IMR-90 (cell line): ENCODE data around the gene PSTK. TPM values are rescaled to one million over a fixed set of nuclear protein-coding genes. Genes with fewer than 3 reads are reported as not detected.

ENCODE experiments used
- ATAC-seq: fragments of 200-7000 bp; cut with Tn5 transposase; 2 replicates; pipeline ENCODE4 v1.9.1; 2020; ENCODE audit warnings: low read depth, mild to moderate bottlenecking, moderate library complexity
- BruUV-seq: library from RNA; stranded (reverse); fragments of 400-500 nt; replicated peaks from 2 replicates; lab custom pipeline; 2021; lab: Mats Ljungman, UMichigan
- CTCF ChIA-PET: fragments of 300-600 bp; formaldehyde crosslinking; extraction: SDS; loops from one replicate; lab custom pipeline; 2021; ENCODE audit warnings: antibody characterized with exemption; lab: Yijun Ruan, JAX
- POLR2A ChIA-PET: fragments of 300-600 bp; sonication (Branson Sonifier 250); formaldehyde crosslinking; loops from one replicate; lab custom pipeline; 2022; ENCODE audit warnings: antibody characterized with exemption; ENCODE audit not compliant: unreplicated experiment; lab: Charles Lee
- DNase-seq: peaks from one replicate; pipeline ENCODE4 v3.0.0; 2013
- H2AFZ ChIP-seq: replicated peaks from 2 replicates; pipeline ENCODE3; 2013; ENCODE audit warnings: low read length, mild to moderate bottlenecking; ENCODE audit not compliant: poor library complexity
- H2AK5ac ChIP-seq: 2 replicates; pipeline ENCODE4 v1.6.1; 2013; ENCODE audit warnings: low read depth, low read length, inconsistent platforms
- H2AK9ac ChIP-seq: replicated peaks from 2 replicates; pipeline ENCODE3; 2013; ENCODE audit warnings: mild to moderate bottlenecking, low read depth, low read length, moderate library complexity; ENCODE audit not compliant: poor library complexity
- H2BK120ac ChIP-seq: 2 replicates; pipeline ENCODE4 v1.6.1; 2013; ENCODE audit warnings: low read depth, low read length, inconsistent platforms
- H2BK15ac ChIP-seq: 3 replicates; pipeline ENCODE4 v1.6.1; 2013; ENCODE audit warnings: low read depth, low read length, inconsistent platforms
- H2BK20ac ChIP-seq: 2 replicates; pipeline ENCODE4 v1.6.1; 2013; ENCODE audit warnings: low read depth, mild to moderate bottlenecking, inconsistent platforms, low read length, moderate library complexity
- H2BK5ac ChIP-seq: 2 replicates; pipeline ENCODE4 v1.6.1; 2013; ENCODE audit warnings: mild to moderate bottlenecking, low read depth, low read length, inconsistent platforms; ENCODE audit not compliant: poor library complexity, severe bottlenecking
- H3K14ac ChIP-seq: replicated peaks from 2 replicates; pipeline ENCODE4 v1.6.1; 2013; ENCODE audit warnings: low read depth, low read length, inconsistent platforms
- H3K18ac ChIP-seq: 2 replicates; pipeline ENCODE4 v1.6.1; 2013; ENCODE audit warnings: low read depth, low read length, control low read depth
- H3K23ac ChIP-seq: 2 replicates; pipeline ENCODE4 v1.6.1; 2013; ENCODE audit warnings: low read depth, low read length, inconsistent platforms
- H3K27ac ChIP-seq: 2 replicates; pipeline ENCODE4 v1.5.1; 2013; ENCODE audit warnings: mild to moderate bottlenecking, control low read depth, low read length; ENCODE audit not compliant: insufficient read depth
- H3K27me3 ChIP-seq: 2 replicates; pipeline ENCODE4 v1.6.1; 2013; ENCODE audit warnings: low read length; ENCODE audit not compliant: control insufficient read depth, insufficient read depth
- H3K36me3 ChIP-seq: 2 replicates; pipeline ENCODE4 v1.6.1; 2013; ENCODE audit warnings: low read length, mixed read lengths; ENCODE audit not compliant: control insufficient read depth, insufficient read depth
- H3K4ac ChIP-seq: 2 replicates; pipeline ENCODE4 v1.6.1; 2013; ENCODE audit warnings: low read depth, low read length, inconsistent platforms
- H3K4me1 ChIP-seq: 2 replicates; pipeline ENCODE4 v1.6.1; 2013; ENCODE audit warnings: low read length, mixed read lengths; ENCODE audit not compliant: control insufficient read depth, insufficient read depth
- H3K4me2 ChIP-seq: 2 replicates; pipeline ENCODE4 v1.6.1; 2013; ENCODE audit warnings: low read depth, mild to moderate bottlenecking, control low read depth, low read length, moderate library complexity
- H3K4me3 ChIP-seq: 2 replicates; pipeline ENCODE4 v1.5.1; 2013; ENCODE audit warnings: low read depth, mild to moderate bottlenecking, control low read depth, low read length, moderate library complexity; ENCODE audit not compliant: insufficient read depth
- H3K56ac ChIP-seq: 2 replicates; pipeline ENCODE4 v1.6.1; 2013; ENCODE audit warnings: low read length, inconsistent platforms; ENCODE audit not compliant: insufficient read depth; ENCODE audit errors: extremely low read depth
- H3K79me1 ChIP-seq, 2 experiments: 2 replicates each; pipeline ENCODE4 v1.6.1; 2013; ENCODE audit warnings: low read length in 2 of 2, inconsistent platforms in 1 of 2, low read depth in 1 of 2
- H3K9ac ChIP-seq: 2 replicates; pipeline ENCODE4 v1.6.1; 2013; ENCODE audit warnings: low read depth, low read length, control low read depth
- H3K9me1 ChIP-seq: 2 replicates; pipeline ENCODE4 v1.6.1; 2013; ENCODE audit warnings: low read length, inconsistent platforms; ENCODE audit not compliant: insufficient read depth
- H3K9me3 ChIP-seq: 2 replicates; pipeline ENCODE4 v1.6.1; 2013; ENCODE audit warnings: low read length; ENCODE audit not compliant: control insufficient read depth, insufficient read depth
- H4K20me1 ChIP-seq: 2 replicates; pipeline ENCODE4 v1.6.1; 2013; ENCODE audit warnings: low read length, inconsistent platforms; ENCODE audit not compliant: insufficient read depth
- H4K5ac ChIP-seq: 2 replicates; pipeline ENCODE4 v1.6.1; 2013; ENCODE audit warnings: mild to moderate bottlenecking, low read depth, low read length, control low read depth
- H4K8ac ChIP-seq, 2 experiments: 2 replicates each; pipeline ENCODE4 v1.6.1; 2013; ENCODE audit warnings: low read depth in 2 of 2, low read length in 2 of 2, control low read depth in 1 of 2, inconsistent platforms in 1 of 2
- H4K91ac ChIP-seq: 2 replicates; pipeline ENCODE4 v1.6.1; 2013; ENCODE audit warnings: low read depth, low read length, inconsistent platforms; ENCODE audit not compliant: insufficient read depth
- CEBPB ChIP-seq: IDR thresholded peaks from 2 replicates; pipeline ENCODE4 v1.6.1; 2012; ENCODE audit warnings: low read depth, low read length, improper control_type of control experiment
- CTCF ChIP-seq: conservative IDR thresholded peaks from 2 replicates; pipeline ENCODE4 v1.5.1; 2012; ENCODE audit warnings: mild to moderate bottlenecking, low read depth, low read length, improper control_type of control experiment
- ELK1 ChIP-seq: fragments of 150-350 bp; IDR thresholded peaks from 2 replicates; pipeline ENCODE4 v1.6.1; 2016; ENCODE audit warnings: low read depth, mild to moderate bottlenecking, low read length, moderate library complexity, borderline replicate concordance
- FOS ChIP-seq: fragments of 150-350 bp; IDR thresholded peaks from 2 replicates; pipeline ENCODE4 v1.6.1; 2016; ENCODE audit warnings: low read depth, low read length
- MAFK ChIP-seq: IDR thresholded peaks from 2 replicates; pipeline ENCODE4 v1.6.1; 2012; ENCODE audit warnings: low read depth, low read length, improper control_type of control experiment
- MAZ ChIP-seq: IDR thresholded peaks from 2 replicates; pipeline ENCODE4 v1.6.1; 2012; ENCODE audit warnings: low read depth, mild to moderate bottlenecking, low read length, improper control_type of control experiment, moderate library complexity, borderline replicate concordance
- NFE2L2 ChIP-seq: fragments of 150-350 bp; IDR thresholded peaks from 2 replicates; pipeline ENCODE4 v1.6.1; 2016; ENCODE audit warnings: low read depth, mild to moderate bottlenecking, low read length
- POLR2A ChIP-seq: IDR thresholded peaks from 2 replicates; pipeline ENCODE4 v1.6.1; 2012; ENCODE audit warnings: mild to moderate bottlenecking, low read depth, low read length
- RAD21 ChIP-seq: IDR thresholded peaks from 2 replicates; pipeline ENCODE4 v1.6.1; 2012; ENCODE audit warnings: low read length, improper control_type of control experiment
- RFX5 ChIP-seq: IDR thresholded peaks from 2 replicates; pipeline ENCODE4 v1.8.0; 2012; ENCODE audit warnings: low read depth, mild to moderate bottlenecking, low read length, moderate library complexity
- SMC3 ChIP-seq: fragments of 150-350 bp; IDR thresholded peaks from 2 replicates; pipeline ENCODE4 v1.6.1; 2016; ENCODE audit warnings: low read depth, mild to moderate bottlenecking, antibody characterized with exemption, low read length, moderate library complexity
- WGBS, 2 experiments: methylation state at CpG; one replicate each; pipeline versions ENCODE4 v1.1.5 to v1.1.7; 2013; ENCODE audit warnings: missing lambda C conversion rate in 2 of 2; ENCODE audit not compliant: insufficient read length in 1 of 2; ENCODE audit errors: extremely low coverage in 2 of 2; 5-methylcytosine and 5-hydroxymethylcytosine counted together
- dilution Hi-C: fragments of 300-500 bp; cut with HindIII; formaldehyde crosslinking; loops from one replicate; pipeline ENCODE4 v1.14.3; 2018; ENCODE audit warnings: low sequenced_read_pairs; ENCODE audit not compliant: unreplicated experiment
- in situ Hi-C: fragments of 300-500 bp; cut with MboI; formaldehyde crosslinking; loops from 3 replicates; pipeline ENCODE4 v1.14.3; 2019; ENCODE audit warnings: low sequenced_read_pairs, inconsistent platforms, mixed read lengths
- intact Hi-C: fragments of 100-400 bp; cut with micrococcal nuclease; formaldehyde crosslinking; loops from 2 replicates; pipeline ENCODE4 v1.10.0; 2022
- polyA plus RNA-seq, 3 experiments: library from polyadenylated mRNA; depleted of rRNA; stranded (reverse); fragments of >200 nt; gene quantifications; 2 replicates each; pipeline ENCODE4 v1.2.3, GENCODE V29; 2012; ENCODE audit warnings: low replicate concordance in 1 of 3
- total RNA-seq: library from RNA; depleted of rRNA; stranded (reverse); fragments of >200 nt; gene quantifications from 2 replicates; pipeline ENCODE4 v1.2.3, GENCODE V29; 2012

Gene PSTK
- total and polyA plus RNA-seq, 2 of the 4 experiments (the other 2 are of a cell fraction), result 4.1 to 4.2 TPM

GRCh38 chr10:123024540-123024939 is 44.3 kb downstream of the PSTK start:
- H2AK5ac ChIP-seq, result no peak overlapping the region
- H4K91ac ChIP-seq, result no peak overlapping the region
- H2BK120ac ChIP-seq, result no peak overlapping the region
- no peak overlapping the region for H3K14ac ChIP-seq
- no peak overlapping the region for H3K18ac ChIP-seq
- no peaks in the 10 kb centered on the region for H4K20me1 ChIP-seq
- no peak overlapping the region for H2BK5ac ChIP-seq
- H2AK9ac ChIP-seq, result no peak overlapping the region
- intact Hi-C loops, result no loop called here
- WGBS, 2 experiments, result no CpG with 5 or more reads among the region's 2 CpGs
- dilution Hi-C loops, result no loop called here
- no peak overlapping the region for H2BK20ac ChIP-seq
- no peaks in the 10 kb centered on the region for H3K9me1 ChIP-seq
- ChIA-PET CTCF (no interaction called here), POLR2A (no interaction called here)
- no peak overlapping the region for H3K56ac ChIP-seq
- H3K4me2 ChIP-seq, result no peak overlapping the region
- no peaks in the 10 kb centered on the region for H3K4me1 ChIP-seq
- H3K36me3 ChIP-seq, result no peaks in the 10 kb centered on the region
- no peak overlapping the region for H3K27ac ChIP-seq
- H3K27me3 ChIP-seq, result no peaks in the 10 kb centered on the region
- DNase-seq (no peak), ATAC-seq (no peak)
- no peak overlapping the region for H3K9ac ChIP-seq
- no peak for TF ChIP-seq RFX5
- no peak for TF ChIP-seq ELK1
- TF ChIP-seq POLR2A, result no peak
- no peak for TF ChIP-seq NFE2L2
- TF ChIP-seq MAZ, result no peak
- no peak for TF ChIP-seq CTCF
- no peak for TF ChIP-seq MAFK
- no peak for TF ChIP-seq CEBPB
- no peak for TF ChIP-seq SMC3
- no peak for TF ChIP-seq RAD21
- no peak for TF ChIP-seq FOS
- H4K8ac ChIP-seq, result no peak overlapping the region
- H3K4me3 ChIP-seq, result no peak overlapping the region
- no peaks in the 10 kb centered on the region for H3K79me1 ChIP-seq
- H2BK15ac ChIP-seq, result no peak overlapping the region
- in situ Hi-C loops, result no loop called here
- no peak overlapping the region for H3K4ac ChIP-seq
- BruUV-seq, result no TSS peak
- no peaks in the 10 kb centered on the region for H3K9me3 ChIP-seq
- no peak overlapping the region for H2AFZ ChIP-seq
- H3K23ac ChIP-seq, result no peak overlapping the region
- H4K5ac ChIP-seq, result no peak overlapping the region
